Heart left ventricle (tissue), 16 donors: Measurements from ENCODE around the gene KLK13. TPM values are rescaled to one million over a fixed set of nuclear protein-coding genes. Genes with fewer than 3 reads are reported as not detected.

Source experiments
- ATAC-seq, 4 donors: fragments of 200-7000 bp; cut with Tn5 transposase; one replicate each; pipeline ENCODE4 v1.9.1; 2020 to 2022; ENCODE audit warnings: moderate library complexity in 4 of 4, mild to moderate bottlenecking in 3 of 4, moderate number of reproducible peaks in 1 of 4
- DNase-seq, 5 donors: peaks; one replicate each; pipeline ENCODE4 v3.0.0-alpha.2; 2020
- H3K27ac ChIP-seq, 12 donors: fragments of 200-600 bp; sonication (generic) in 4 of 12; one replicate each; pipeline versions ENCODE4 v1.5.0 to v1.8.0; 2016 to 2022; ENCODE audit warnings: mild to moderate bottlenecking in 2 of 12
- H3K27me3 ChIP-seq, 9 donors: fragments of 200-600 bp; sonication (generic) in 2 of 9; one replicate each; pipeline versions ENCODE4 v1.5.1 to v1.8.0; 2016 to 2022; ENCODE audit warnings: mild to moderate bottlenecking in 3 of 9
- H3K36me3 ChIP-seq, 9 donors: fragments of 200-600 bp; sonication (generic) in 2 of 9; one replicate each; pipeline versions ENCODE4 v1.5.0 to v1.8.0; 2018 to 2022; ENCODE audit warnings: mild to moderate bottlenecking in 2 of 9
- H3K4me1 ChIP-seq, 12 donors: fragments of 200-600 bp; sonication (generic) in 4 of 12; one replicate each; pipeline versions ENCODE4 v1.5.0 to v1.8.0; 2016 to 2022; ENCODE audit warnings: mild to moderate bottlenecking in 3 of 12
- H3K4me3 ChIP-seq, 12 donors: fragments of 200-600 bp; sonication (generic) in 4 of 12; one replicate each; pipeline versions ENCODE4 v1.5.0 to v1.8.0; 2017 to 2022; ENCODE audit warnings: mild to moderate bottlenecking in 9 of 12, moderate library complexity in 4 of 12
- H3K9me3 ChIP-seq, 12 donors: fragments of 200-600 bp; sonication (generic) in 4 of 12; one replicate each; pipeline versions ENCODE4 v1.5.0 to v1.8.0; 2016 to 2022; ENCODE audit warnings: mild to moderate bottlenecking in 1 of 12
- POLR2A ChIP-seq, 2 donors: fragments of 450-650 bp; IDR thresholded peaks; one replicate each; pipeline ENCODE4 v1.6.1; 2017; ENCODE audit warnings: antibody characterized with exemption in 2 of 2, mild to moderate bottlenecking in 2 of 2, moderate library complexity in 2 of 2
- WGBS, 4 donors: extraction: QIAGEN DNeasy Blood & Tissue Kit in 2 of 4; methylation state at CpG; one replicate each; pipeline versions ENCODE4 v1.1.5 to v1.1.7; 2013 to 2018; 5-methylcytosine and 5-hydroxymethylcytosine counted together
- intact Hi-C, 10 donors: fragments of 100-400 bp; cut with DNase I; formaldehyde crosslinking; loops; one replicate each; pipeline versions ENCODE4 v1.11.1 to v1.14.2; 2022
- polyA plus RNA-seq, 2 donors: library from polyadenylated mRNA; stranded (reverse); fragments of 200-250 nt; gene quantifications; one replicate each; pipeline ENCODE4 v1.2.3, GENCODE V29; 2013
- total RNA-seq, 9 donors: library from RNA; depleted of rRNA in 2 of 9; stranded (reverse); fragments of >200 nt in 2 of 9; fragmentation: NEBNext Ultra II Directional in 3 of 9; extraction: Animal tissue kit (Norgen Biotek cat#: 25700) in 3 of 9; gene quantifications; one replicate each; pipeline versions ENCODE4 v1.1.0 to v1.2.4, GENCODE V29; 2016 to 2023
- TF ChIP-seq, protein P1 (sequence below), 12 donors: fragments of 200-600 bp; sonication (generic) in 4 of 12; IDR thresholded peaks; one replicate each; pipeline versions ENCODE4 v1.5.0 to v1.8.0; 2018 to 2022; ENCODE audit warnings: antibody characterized with exemption in 12 of 12, mild to moderate bottlenecking in 5 of 12
- donor health status: ischemic (EF 13 %, LVEDD 7.1; RV severe dilation, severe dysfunction).
- donor health status: healthy with polysubstance abuse.
- donor health status: DM: no; HTN: yes; CAD: no.
- donor health status: DM: no; HTN: no; CAD: no.
- donor health status: ischemic (EF 25% LVEDD 6.9; RV normal size, moderate dysfunction).
- donor health status: ischemic (EF 25% LVEDD 5.7; RV mildly dilated, moderate dysfunction).
- donor health status: healthy.
- donor health status: DM: yes; HTN: yes; CAD: no.
- donor health status: ischemic (EF 35%, LVEDD 5.7; RV mildly dilated, moderate dysfunction).
- donor health status: nonischemic (EF 11% LVEDD 7.7; RV severe dilation, severe dysfunction).
- donor health status: DM: yes; HTN: yes; CAD: no.
- donor health status: PGD.
- donor health status: ischemic (EF 29% LVEDD 5.4; RV normal size, mild dysfunction).
- donor health status: nonischemic (EF 23%, LVEDD 6.1; RV moderate dilation, normal function).

KLK13 gene
- total and polyA plus RNA-seq, 11 donors, result 0.90 to 2.2 TPM; not detected in 9

DNA sequence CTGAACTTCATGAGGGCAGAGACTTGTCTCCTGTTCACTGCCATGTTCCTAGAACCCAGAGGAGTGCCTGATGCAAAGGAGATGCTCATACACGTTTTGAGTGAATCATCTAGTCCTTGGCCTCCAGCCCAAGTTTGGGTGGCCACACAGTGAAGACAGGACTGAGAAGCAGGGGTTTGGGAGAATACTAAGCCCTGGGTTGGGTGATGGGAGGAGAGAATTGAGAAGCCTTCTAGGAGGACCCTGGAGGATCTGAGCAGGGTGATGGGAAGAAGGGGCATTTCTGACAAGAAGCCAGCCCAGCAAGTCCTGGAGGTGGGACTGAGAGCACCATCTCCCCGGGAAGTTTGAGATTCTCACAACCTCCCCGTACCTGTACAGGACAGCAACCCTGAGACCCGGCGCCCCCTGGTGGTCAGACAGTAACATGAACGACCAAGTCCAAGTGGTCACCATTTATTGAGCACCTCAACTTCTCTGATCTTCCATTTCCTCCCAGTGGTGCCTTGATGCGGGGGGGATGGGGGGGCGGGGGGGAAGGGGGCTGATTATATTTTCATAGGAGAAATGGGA, 32.4 kb upstream of the KLK13 start:
- WGBS, 4 donors, result 9 to 14% (median 12%) methylated on average over 8 of the region's 8 CpGs
- ATAC-seq (peak in 3 of 4 donors; percentile 44 to 62 (median 52)), DNase-seq (peak; percentile 45 to 88 (median 63))
- Histone ChIP-seq H3K4me1 (peaks cover 0 to 27% (median 3%) of the 10 kb centered on the region in 12 donors), H3K27me3 (no peaks in the 10 kb centered on the region), H3K9me3 (no peaks in the 10 kb centered on the region), H3K4me3 (no peak overlapping the region), H3K36me3 (peaks cover 0 to 25% (median 8%) of the 10 kb centered on the region in 9 donors), H3K27ac (no peak overlapping the region)
- TF ChIP-seq, protein P1, sequence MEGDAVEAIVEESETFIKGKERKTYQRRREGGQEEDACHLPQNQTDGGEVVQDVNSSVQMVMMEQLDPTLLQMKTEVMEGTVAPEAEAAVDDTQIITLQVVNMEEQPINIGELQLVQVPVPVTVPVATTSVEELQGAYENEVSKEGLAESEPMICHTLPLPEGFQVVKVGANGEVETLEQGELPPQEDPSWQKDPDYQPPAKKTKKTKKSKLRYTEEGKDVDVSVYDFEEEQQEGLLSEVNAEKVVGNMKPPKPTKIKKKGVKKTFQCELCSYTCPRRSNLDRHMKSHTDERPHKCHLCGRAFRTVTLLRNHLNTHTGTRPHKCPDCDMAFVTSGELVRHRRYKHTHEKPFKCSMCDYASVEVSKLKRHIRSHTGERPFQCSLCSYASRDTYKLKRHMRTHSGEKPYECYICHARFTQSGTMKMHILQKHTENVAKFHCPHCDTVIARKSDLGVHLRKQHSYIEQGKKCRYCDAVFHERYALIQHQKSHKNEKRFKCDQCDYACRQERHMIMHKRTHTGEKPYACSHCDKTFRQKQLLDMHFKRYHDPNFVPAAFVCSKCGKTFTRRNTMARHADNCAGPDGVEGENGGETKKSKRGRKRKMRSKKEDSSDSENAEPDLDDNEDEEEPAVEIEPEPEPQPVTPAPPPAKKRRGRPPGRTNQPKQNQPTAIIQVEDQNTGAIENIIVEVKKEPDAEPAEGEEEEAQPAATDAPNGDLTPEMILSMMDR (IDR thresholded peaks at IDR 0.05), result peak; percentile 42 to 66 (median 56)
- no peak for TF ChIP-seq POLR2A (IDR thresholded peaks at IDR 0.05)
- intact Hi-C loops, result loop anchor here in 7 of 10 donors (1.0 to 10.0 kb wide), 5 partner anchors 76 to 165 kb away; partner anchors contain the start of gene KLK10 (in 1 of the 7)

DNA sequence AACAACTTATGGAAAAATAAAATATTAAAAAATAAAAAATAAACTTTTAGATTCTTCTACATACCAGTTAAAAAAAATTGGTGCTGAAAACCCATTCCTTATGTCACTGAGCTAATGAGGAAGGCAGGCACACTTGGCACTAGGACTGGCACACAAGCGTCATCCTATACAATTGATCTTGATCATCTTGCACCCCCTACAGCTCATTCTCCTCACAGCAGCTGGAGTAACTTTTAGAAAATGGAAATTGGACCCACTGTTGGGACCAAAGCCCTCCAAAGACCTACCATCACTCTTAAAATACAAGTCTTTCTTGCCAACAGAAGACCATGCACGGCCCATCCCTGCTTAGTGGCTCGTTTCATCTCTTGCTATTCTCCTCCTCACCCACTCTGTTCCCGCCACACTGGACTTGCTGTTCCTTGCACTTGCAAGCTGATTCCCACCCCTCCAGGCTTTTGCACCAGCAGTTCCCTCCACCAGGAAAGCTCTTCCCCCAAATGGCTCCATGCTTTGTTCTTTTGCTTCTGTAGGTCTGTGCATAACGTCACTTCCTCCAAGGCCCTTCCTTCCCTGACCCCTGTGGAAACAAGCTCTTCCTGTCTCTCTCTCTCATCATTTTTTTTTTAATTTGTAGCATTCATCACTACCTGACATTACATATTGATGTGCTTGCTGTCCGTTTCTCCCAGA, 31.7 kb upstream of the KLK13 start:
- TF ChIP-seq, protein P1 (IDR thresholded peaks at IDR 0.05), result peak in 2 of 12 donors; percentile 5 to 19
- no peak for TF ChIP-seq POLR2A (IDR thresholded peaks at IDR 0.05)
- ATAC-seq, result no peak
- Histone ChIP-seq H3K27me3 (no peaks in the 10 kb centered on the region), H3K4me1 (peaks cover 0 to 27% (median under 1%) of the 10 kb centered on the region in 12 donors), H3K27ac (no peak overlapping the region), H3K9me3 (no peaks in the 10 kb centered on the region), H3K4me3 (no peak overlapping the region), H3K36me3 (peaks cover 0 to 18% (median 7%) of the 10 kb centered on the region in 9 donors)
- DNase-seq, result no peak
- 78 to 84% (median 81%) methylated on average over 6 of the region's 6 CpGs for WGBS, 4 donors
- intact Hi-C loops, result loop anchor here in 7 of 10 donors (1.0 to 10.0 kb wide), 5 partner anchors 76 to 164 kb away; partner anchors contain the start of gene KLK10 (in 1 of the 7)

DNA sequence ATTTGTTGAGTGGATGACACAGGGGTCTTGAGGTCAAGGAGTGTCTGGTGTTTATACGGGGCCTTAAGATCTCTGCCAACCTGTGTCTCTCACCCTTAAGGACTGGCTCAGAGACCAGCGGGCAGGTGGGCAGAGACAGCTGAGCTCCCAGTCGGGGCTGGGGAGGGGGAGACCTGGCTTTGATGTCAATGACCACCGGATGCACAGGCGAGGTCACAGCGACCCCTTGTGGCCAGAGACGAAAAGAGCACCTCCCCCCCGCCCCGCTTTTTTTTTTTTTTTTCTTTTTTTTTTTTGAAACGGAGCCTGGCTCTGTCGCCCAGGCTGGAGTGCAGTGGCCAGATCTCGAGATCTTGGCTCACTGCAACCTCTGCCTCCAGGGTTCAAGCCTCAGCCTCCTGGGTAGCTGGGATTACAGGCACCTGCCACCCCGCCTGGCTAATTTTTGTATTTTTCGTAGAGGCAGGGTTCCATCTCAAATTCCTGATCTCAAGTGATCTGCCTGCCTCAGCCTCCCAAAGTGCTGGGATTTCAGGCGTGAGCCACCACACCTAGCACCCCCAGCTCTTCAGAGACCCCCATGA, 29.9 kb upstream of the KLK13 start:
- TF ChIP-seq, protein P1 (IDR thresholded peaks at IDR 0.05), result peak; percentile 48 to 80 (median 64)
- no peak for TF ChIP-seq POLR2A (IDR thresholded peaks at IDR 0.05)
- peaks cover 0 to 7% (median 2%) of the 10 kb centered on the region in 9 donors for H3K36me3 ChIP-seq
- 25 to 29% (median 26%) methylated on average over 15 of the region's 15 CpGs for WGBS, 4 donors
- peaks cover 0 to 23% (median 0%) of the 10 kb centered on the region in 12 donors for H3K4me1 ChIP-seq
- no peaks in the 10 kb centered on the region for H3K9me3 ChIP-seq
- no peaks in the 10 kb centered on the region for H3K27me3 ChIP-seq
- no peak overlapping the region for H3K27ac ChIP-seq
- intact Hi-C loops, result loop anchor here in 9 of 10 donors (1.0 to 10.0 kb wide), 8 partner anchors 67 to 164 kb away; partner anchors contain the start of genes KLK10 (in 2 of the 9) and KLK11 (in 1 of the 9)
- DNase-seq, result peak in 1 of 5 donors; percentile 43
- ATAC-seq, result no peak
- no peak overlapping the region for H3K4me3 ChIP-seq
